ENCODE measurements around the gene SLC15A3. TPM values are rescaled to one million over a fixed set of nuclear protein-coding genes. Genes with fewer than 3 reads are reported as not detected.

The SLC15A3 gene
- total RNA-seq, 4 donors from 2014 or later, result 24.1 to 61.0 (median 29.9) TPM

DNA sequence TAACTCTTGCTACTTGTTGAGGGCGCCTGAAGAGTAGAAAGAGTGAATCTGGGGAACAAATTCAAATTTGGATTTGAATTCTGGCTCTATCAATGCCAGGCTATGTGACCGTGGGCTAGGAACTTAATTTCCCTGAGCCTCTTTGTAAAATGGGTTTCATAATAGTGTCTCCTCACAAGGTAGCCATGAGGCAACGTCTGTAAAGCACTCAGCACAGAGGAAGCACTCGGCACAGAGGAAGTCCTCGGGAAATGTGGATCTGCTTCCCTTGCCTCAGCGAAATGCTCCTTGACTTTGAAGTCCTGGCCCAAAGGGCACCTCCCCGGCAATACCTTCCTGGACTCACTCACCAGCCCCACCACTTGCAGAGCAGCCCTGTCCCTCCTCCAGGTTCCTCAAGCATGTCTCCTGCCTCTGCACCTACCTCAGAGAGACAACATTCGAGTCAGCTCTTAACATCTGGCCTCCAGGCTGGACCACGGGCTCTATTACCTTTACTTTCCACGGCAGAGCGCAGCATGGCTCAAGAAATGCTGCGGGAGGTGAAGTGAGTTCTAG lies 37.2 kb upstream of the SLC15A3 start:
- Histone ChIP-seq H3K27me3 (peaks cover 0 to 13% (median 0%) of the 10 kb centered on the region in 4 donors), H3K9me3 (no peaks in the 10 kb centered on the region), H3K27ac (replicated peaks in 1 of 4) (no peak overlapping the region), H3K36me3 (no peaks in the 10 kb centered on the region), H3K4me1 (no peaks in the 10 kb centered on the region), H3K4me3 (no peak overlapping the region)
- no peak for TF ChIP-seq POLR2AphosphoS5 (IDR thresholded peaks at IDR 0.05)
- 70% methylated on average over 12 of the region's 12 CpGs for WGBS
- intact Hi-C loops (cut with DNase I), result no loop called here
- no peak for DNase-seq (ENCODE audit: extremely low spot score)

DNA sequence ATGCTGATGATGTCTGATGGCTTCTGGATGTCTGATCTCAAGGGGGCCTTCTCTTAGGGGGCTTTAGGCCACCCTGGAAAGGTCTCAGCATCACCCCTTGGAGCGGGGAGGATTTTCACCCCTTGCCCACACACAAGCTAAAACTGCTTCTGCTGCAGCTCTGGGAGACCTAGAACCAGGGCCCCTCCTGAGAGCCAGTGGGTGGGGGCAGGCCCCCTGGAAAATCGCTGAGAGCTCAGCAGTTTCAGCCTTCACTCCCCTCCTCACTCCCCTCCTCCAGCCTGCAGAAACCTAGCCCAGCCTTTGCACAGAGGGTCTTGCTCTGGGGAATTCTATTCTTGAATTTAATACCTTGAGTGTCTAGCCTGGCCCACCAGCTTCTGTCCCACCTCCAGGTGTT lies 36.7 kb upstream of the SLC15A3 start:
- TF ChIP-seq, protein P1, sequence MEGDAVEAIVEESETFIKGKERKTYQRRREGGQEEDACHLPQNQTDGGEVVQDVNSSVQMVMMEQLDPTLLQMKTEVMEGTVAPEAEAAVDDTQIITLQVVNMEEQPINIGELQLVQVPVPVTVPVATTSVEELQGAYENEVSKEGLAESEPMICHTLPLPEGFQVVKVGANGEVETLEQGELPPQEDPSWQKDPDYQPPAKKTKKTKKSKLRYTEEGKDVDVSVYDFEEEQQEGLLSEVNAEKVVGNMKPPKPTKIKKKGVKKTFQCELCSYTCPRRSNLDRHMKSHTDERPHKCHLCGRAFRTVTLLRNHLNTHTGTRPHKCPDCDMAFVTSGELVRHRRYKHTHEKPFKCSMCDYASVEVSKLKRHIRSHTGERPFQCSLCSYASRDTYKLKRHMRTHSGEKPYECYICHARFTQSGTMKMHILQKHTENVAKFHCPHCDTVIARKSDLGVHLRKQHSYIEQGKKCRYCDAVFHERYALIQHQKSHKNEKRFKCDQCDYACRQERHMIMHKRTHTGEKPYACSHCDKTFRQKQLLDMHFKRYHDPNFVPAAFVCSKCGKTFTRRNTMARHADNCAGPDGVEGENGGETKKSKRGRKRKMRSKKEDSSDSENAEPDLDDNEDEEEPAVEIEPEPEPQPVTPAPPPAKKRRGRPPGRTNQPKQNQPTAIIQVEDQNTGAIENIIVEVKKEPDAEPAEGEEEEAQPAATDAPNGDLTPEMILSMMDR (IDR thresholded peaks at IDR 0.05), result no peak
- no peak for TF ChIP-seq POLR2AphosphoS5 (IDR thresholded peaks at IDR 0.05)
- TF ChIP-seq EP300 (IDR thresholded peaks at IDR 0.05), result no peak
- no peak for TF ChIP-seq POLR2A (IDR thresholded peaks at IDR 0.05; ENCODE audit: low read depth)
- no peak for DNase-seq (ENCODE audit: extremely low spot score)
- Histone ChIP-seq H3K27me3 (peaks cover 0 to 13% (median 0%) of the 10 kb centered on the region in 4 donors), H3K36me3 (no peaks in the 10 kb centered on the region), H3K27ac (replicated peaks in 1 of 4) (no peak overlapping the region), H3K4me3 (no peak overlapping the region), H3K4me1 (no peaks in the 10 kb centered on the region), H3K9me3 (no peaks in the 10 kb centered on the region)
- WGBS, result 71% methylated on average over 1 of the region's 2 CpGs
- intact Hi-C loops (cut with DNase I), result no loop called here

DNA sequence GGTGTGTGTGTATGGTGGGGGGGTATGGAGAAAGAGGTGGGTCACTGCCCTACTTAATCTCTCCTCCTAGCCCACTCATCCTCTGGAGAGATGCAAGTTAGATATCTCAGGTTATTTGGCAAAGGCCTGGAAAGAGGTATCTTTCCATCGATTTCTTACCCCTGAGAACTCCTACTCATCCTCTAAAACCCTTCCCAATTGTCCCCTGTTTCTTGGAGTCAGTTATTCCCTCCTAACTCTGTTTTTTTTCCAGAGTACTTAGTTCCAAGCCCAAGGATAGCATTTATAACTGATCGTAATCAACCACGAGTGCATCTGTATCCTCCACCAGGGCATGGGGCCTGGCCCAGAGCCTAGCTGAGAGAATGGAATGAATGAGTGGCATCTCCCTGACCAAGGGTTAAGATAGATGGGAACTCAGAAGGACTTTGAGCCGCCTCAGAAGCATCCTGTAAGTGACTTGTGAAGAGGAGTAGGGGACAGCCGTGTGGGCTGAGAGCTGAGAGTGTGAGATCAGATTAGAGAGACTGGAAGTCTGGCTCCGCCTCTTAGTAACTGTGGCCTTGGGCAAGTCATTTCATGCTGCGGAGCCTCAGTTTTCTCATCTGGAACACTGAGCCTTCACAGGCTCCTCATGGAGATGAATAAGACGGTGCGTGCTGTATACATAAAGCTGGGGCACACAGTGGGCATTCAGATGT lies 35.8 kb upstream of the SLC15A3 start:
- no peak for TF ChIP-seq POLR2A (IDR thresholded peaks at IDR 0.05; ENCODE audit: low read depth)
- TF ChIP-seq POLR2AphosphoS5 (IDR thresholded peaks at IDR 0.05), result no peak
- TF ChIP-seq, protein P1 (IDR thresholded peaks at IDR 0.05), result no peak
- TF ChIP-seq EP300 (IDR thresholded peaks at IDR 0.05), result no peak
- peaks cover 0 to 13% (median 0%) of the 10 kb centered on the region in 4 donors for H3K27me3 ChIP-seq
- H3K4me3 ChIP-seq, result no peak overlapping the region
- H3K27ac ChIP-seq (replicated peaks in 1 of 4), result no peak overlapping the region
- H3K36me3 ChIP-seq, result no peaks in the 10 kb centered on the region
- no peak for DNase-seq (ENCODE audit: extremely low spot score)
- intact Hi-C loops (cut with DNase I), result no loop called here
- no peaks in the 10 kb centered on the region for H3K9me3 ChIP-seq
- WGBS, result 83% methylated on average over 9 of the region's 9 CpGs
- H3K4me1 ChIP-seq, result no peaks in the 10 kb centered on the region

DNA sequence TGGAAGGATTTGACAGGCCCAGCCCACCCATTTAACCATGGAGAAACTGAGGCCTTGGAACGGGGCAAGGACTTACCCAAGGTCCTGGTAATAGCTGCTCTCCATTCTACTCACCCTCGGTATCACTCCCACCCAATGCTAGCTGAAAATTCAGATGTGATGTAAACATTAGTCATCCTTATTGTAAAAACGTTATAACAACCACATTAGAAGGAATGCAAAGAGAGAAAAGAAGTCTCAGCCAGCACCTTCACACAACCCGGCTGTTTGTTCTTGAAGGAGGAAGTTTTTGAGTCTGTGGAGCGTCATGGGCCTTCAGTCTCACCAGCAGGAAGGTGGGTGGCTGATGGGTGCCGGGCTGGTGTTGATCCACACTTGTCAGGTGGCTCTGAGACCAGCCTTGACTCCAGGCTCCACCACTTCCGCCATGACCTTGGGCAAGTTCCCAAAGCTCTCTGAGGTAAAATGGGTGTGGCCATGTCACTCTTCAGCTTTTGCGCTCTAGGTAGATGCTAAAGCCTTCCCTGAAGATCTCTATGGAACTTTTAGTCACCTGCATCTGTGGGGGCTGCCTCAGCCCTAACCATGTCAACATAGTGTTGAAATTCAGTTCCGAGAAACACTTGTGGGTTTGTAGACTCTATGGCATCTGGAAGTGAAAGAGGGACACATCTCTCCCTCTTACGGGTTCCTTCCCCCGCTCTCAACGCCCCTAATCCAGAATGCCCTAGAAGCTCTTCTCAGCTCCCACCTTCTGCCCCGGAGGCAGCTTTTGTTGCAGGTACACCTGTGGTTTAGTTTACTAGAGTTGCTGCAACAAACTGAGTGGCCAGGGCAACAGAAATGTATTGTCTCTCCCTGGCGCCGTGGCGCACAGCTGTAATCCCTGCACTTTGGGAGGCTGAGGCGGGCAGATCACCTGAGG lies 34.3 kb upstream of the SLC15A3 start:
- no peaks in the 10 kb centered on the region for H3K36me3 ChIP-seq
- peaks cover 0 to 6% (median 0%) of the 10 kb centered on the region in 4 donors for H3K27me3 ChIP-seq
- intact Hi-C loops (cut with DNase I), result no loop called here
- no peak overlapping the region for H3K4me3 ChIP-seq
- DNase-seq (ENCODE audit: extremely low spot score), result no peak
- H3K4me1 ChIP-seq, result no peaks in the 10 kb centered on the region
- no peak overlapping the region for H3K27ac ChIP-seq (replicated peaks in 1 of 4)
- TF ChIP-seq, protein P1 (IDR thresholded peaks at IDR 0.05), result no peak
- no peak for TF ChIP-seq POLR2A (IDR thresholded peaks at IDR 0.05; ENCODE audit: low read depth)
- TF ChIP-seq EP300 (IDR thresholded peaks at IDR 0.05), result no peak
- TF ChIP-seq POLR2AphosphoS5 (IDR thresholded peaks at IDR 0.05), result no peak
- WGBS, result 79% methylated on average over 16 of the region's 17 CpGs
- H3K9me3 ChIP-seq, result no peaks in the 10 kb centered on the region

DNA sequence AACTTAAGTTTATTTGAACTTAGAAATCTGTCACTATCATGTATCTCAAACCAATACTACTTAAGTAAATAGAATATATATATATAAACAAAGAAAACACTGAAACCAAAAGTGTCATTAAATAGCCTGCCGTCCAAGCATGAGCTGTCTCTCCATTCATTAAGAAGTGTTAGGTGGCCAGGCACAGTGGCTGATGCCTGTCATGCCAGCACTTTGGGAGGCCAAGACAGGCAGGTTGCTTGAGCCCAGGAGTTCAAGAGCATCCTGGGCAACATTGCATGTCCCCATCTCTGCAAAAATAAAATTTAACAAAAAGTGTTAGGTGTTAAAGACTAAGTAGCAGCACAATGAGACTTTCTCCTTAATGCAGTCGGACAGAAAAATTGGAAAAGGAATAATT lies 33.5 kb upstream of the SLC15A3 start:
- Histone ChIP-seq H3K9me3 (no peaks in the 10 kb centered on the region), H3K4me1 (no peaks in the 10 kb centered on the region), H3K36me3 (no peaks in the 10 kb centered on the region), H3K4me3 (no peak overlapping the region), H3K27ac (replicated peaks in 1 of 4) (no peak overlapping the region), H3K27me3 (peaks cover 0 to 6% (median 0%) of the 10 kb centered on the region in 4 donors)
- TF ChIP-seq EP300 (IDR thresholded peaks at IDR 0.05) (no peak), POLR2A (IDR thresholded peaks at IDR 0.05; ENCODE audit: low read depth) (no peak), POLR2AphosphoS5 (IDR thresholded peaks at IDR 0.05) (no peak)
- TF ChIP-seq, protein P1 (IDR thresholded peaks at IDR 0.05), result no peak
- intact Hi-C loops (cut with DNase I), result no loop called here
- DNase-seq (ENCODE audit: extremely low spot score), result no peak
- WGBS, result 92% methylated on average over 2 of the region's 2 CpGs

Measured in esophagus muscularis mucosa (tissue), 4 donors.